NK-92 (cell line): ENCODE data around the gene UBR3.
"Not testable (repeated sequence)": the region's sequence is repeated elsewhere in the genome, so short reads cannot be mapped to it uniquely, and the experiment has no call there.

Source experiments
- DNase-seq: peaks from one replicate; lab custom pipeline; 2025; ENCODE audit not compliant: unreplicated experiment; lab: John Stamatoyannopoulos, UW

The UBR3 gene

GRCh38 chr2:169865492-169865891 is 38.2 kb downstream of the UBR3 start:
- DNase-seq: no peak

- DNase-seq: not testable (repeated sequence)
Measured at GRCh38 chr2:169866230-169866629, 39.0 kb downstream of the UBR3 start.

- no peak for DNase-seq
Measured at GRCh38 chr2:169867579-169867978, 40.3 kb downstream of the UBR3 start.

- DNase-seq: no peak
Measured at GRCh38 chr2:169868951-169869350, 41.7 kb downstream of the UBR3 start.

GRCh38 chr2:169871369-169871768 is 44.1 kb downstream of the UBR3 start:
- DNase-seq: not testable (repeated sequence)

GRCh38 chr2:169871994-169872393 is 44.7 kb downstream of the UBR3 start:
- no peak for DNase-seq

- DNase-seq: no peak
Measured at GRCh38 chr2:169877398-169877797, 50.1 kb downstream of the UBR3 start.

- no peak for DNase-seq
Measured at GRCh38 chr2:169887120-169887519, 59.9 kb downstream of the UBR3 start.

GRCh38 chr2:169891593-169892298 is 64.5 kb downstream of the UBR3 start:
- no peak for DNase-seq

GRCh38 chr2:169892951-169893350 is 65.7 kb downstream of the UBR3 start:
- DNase-seq: no peak

- DNase-seq: no peak
Measured at GRCh38 chr2:169895294-169895985, 68.2 kb downstream of the UBR3 start.

- DNase-seq: no peak
Measured at GRCh38 chr2:169897834-169898233, 70.6 kb downstream of the UBR3 start.

GRCh38 chr2:169900103-169900502 is 72.8 kb downstream of the UBR3 start:
- not testable (repeated sequence) for DNase-seq

- DNase-seq: no peak
Measured at GRCh38 chr2:169900686-169901085, 73.4 kb downstream of the UBR3 start.

- DNase-seq: no peak
Measured at GRCh38 chr2:169906731-169907130, 79.5 kb downstream of the UBR3 start.

GRCh38 chr2:169909376-169909775 is 82.1 kb downstream of the UBR3 start:
- no peak for DNase-seq

GRCh38 chr2:169910109-169910799 is 83.0 kb downstream of the UBR3 start:
- no peak for DNase-seq

GRCh38 chr2:169911119-169911518 is 83.9 kb downstream of the UBR3 start:
- DNase-seq: no peak

GRCh38 chr2:169916623-169917022 is 89.4 kb downstream of the UBR3 start:
- DNase-seq: no peak

GRCh38 chr2:169923977-169924376 is 96.7 kb downstream of the UBR3 start:
- DNase-seq: no peak

- DNase-seq: no peak
Measured at GRCh38 chr2:169925968-169926367, 98.7 kb downstream of the UBR3 start.

GRCh38 chr2:169928463-169928864 is 101.2 kb downstream of the UBR3 start:
- DNase-seq: no peak
